HFF-Myc (cell line): ENCODE results near the gene ZNF32.

Source experiments
- DNase-seq: peaks from one replicate; pipeline ENCODE4 v3.0.0-alpha.2; 2011; ENCODE audit warnings: low read depth; ENCODE audit errors: extremely low read depth
- H3K4me3 ChIP-seq: replicated peaks from 2 replicates; pipeline ENCODE4 v1.5.1; 2011; ENCODE audit warnings: low read depth, mild to moderate bottlenecking, control low read depth, low read length
- TF ChIP-seq, protein P1 (sequence below): IDR thresholded peaks from 2 replicates; pipeline ENCODE4 v1.5.1; 2012; ENCODE audit warnings: mild to moderate bottlenecking, low read depth, low read length, control low read depth; ENCODE audit errors: missing control alignments

ZNF32 gene, protein sequence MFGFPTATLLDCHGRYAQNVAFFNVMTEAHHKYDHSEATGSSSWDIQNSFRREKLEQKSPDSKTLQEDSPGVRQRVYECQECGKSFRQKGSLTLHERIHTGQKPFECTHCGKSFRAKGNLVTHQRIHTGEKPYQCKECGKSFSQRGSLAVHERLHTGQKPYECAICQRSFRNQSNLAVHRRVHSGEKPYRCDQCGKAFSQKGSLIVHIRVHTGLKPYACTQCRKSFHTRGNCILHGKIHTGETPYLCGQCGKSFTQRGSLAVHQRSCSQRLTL

DNA sequence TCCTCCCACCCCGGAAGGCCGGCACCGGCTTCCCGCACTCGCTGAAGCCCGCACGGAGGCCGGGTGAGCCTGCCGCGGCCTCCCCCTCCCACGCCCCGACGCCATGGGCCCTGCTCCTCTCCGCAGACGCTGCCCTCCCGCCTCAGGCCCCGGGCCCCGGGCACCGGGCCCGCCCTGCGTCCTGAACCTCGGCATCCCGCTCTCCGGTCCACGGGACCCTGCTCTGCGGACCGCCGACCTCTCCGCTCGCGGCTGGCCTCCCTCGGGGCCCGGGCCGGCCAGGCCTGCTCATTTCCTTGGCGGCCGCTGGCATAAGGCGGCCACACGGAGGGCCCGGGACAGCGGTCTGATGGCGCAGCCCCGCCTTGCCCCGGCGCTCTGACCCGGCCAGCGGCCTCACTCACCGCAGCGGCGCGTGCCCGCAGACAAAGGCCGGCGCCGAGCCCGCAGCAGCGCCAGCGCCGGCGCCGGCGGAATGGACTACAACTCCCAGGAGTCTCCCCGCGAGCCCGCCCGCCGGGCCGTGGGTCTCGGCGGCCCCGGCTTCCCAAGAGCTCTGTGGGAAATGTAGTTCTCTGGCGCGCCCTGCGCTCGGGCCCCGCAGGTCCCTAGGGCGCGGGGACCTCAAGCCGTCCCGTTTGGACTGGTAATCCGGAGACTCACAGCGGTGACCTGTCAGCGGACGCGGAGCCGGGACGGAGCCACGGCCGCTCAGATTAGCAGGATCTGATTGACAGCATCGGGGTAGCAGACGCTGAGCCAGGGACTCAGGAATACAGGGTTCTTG is at the start of gene ZNF32:
TSS of gene ZNF32 (minus strand) at position 484 of the 787 bp plus-strand sequence. CDS start 2,748 bp downstream, outside the sequence.
- DNase-seq = peak; percentile 41
- TF ChIP-seq, protein P1, sequence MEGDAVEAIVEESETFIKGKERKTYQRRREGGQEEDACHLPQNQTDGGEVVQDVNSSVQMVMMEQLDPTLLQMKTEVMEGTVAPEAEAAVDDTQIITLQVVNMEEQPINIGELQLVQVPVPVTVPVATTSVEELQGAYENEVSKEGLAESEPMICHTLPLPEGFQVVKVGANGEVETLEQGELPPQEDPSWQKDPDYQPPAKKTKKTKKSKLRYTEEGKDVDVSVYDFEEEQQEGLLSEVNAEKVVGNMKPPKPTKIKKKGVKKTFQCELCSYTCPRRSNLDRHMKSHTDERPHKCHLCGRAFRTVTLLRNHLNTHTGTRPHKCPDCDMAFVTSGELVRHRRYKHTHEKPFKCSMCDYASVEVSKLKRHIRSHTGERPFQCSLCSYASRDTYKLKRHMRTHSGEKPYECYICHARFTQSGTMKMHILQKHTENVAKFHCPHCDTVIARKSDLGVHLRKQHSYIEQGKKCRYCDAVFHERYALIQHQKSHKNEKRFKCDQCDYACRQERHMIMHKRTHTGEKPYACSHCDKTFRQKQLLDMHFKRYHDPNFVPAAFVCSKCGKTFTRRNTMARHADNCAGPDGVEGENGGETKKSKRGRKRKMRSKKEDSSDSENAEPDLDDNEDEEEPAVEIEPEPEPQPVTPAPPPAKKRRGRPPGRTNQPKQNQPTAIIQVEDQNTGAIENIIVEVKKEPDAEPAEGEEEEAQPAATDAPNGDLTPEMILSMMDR = no peak
- peak within 1 kb of the TSS; percentile 57 for H3K4me3 ChIP-seq

DNA sequence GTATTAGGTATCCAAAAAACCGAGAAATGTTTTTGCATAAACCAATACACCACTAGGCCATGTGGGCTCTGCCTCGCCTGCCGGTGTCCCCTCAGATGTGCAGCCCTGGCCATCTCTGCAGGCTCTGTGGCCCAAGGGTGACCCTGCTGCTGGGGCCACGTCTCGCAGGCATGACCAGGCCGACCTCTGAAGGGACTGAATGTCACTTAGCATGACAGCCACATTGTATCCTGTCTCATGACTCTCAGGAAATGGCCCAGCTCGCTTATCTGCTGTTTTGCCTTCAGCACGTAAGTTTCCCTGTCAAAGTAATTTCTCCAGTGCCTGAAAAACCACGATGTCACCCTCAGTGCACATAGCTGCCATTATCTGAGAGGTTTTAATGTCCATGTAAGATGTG is 49.5 kb upstream of the ZNF32 start:
- TF ChIP-seq, protein P1 = no peak
- no peak for DNase-seq
- no peak overlapping the region for H3K4me3 ChIP-seq

DNA sequence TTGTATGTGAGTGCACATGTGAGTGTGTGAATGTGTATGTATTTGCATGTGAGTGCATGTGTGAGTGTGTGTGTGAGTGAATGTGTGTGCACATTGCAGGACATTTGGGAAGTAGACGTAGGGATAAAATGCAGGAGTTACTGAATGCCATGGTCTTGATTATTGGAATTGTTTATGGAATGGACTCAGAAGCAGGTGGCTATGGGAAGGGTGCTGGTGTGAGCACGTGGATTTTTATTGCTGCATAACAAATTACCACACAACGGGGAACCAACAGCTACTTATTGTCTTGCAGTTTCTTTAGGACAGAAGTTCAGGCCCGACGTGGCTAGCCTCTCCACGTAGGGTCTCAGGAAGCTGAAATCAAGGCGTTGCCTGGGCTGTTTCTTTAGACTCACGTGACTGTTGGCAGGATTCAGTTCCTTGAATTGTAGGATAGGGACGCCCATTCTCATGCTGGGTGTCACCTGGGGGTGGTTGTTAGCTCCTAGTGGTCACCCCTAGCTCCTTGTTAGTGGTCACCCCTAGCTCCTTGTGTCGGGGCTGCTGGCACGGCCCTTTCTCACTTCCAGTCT is 48.3 kb upstream of the ZNF32 start:
- no peak overlapping the region for H3K4me3 ChIP-seq
- TF ChIP-seq, protein P1 = no peak
- no peak for DNase-seq

DNA sequence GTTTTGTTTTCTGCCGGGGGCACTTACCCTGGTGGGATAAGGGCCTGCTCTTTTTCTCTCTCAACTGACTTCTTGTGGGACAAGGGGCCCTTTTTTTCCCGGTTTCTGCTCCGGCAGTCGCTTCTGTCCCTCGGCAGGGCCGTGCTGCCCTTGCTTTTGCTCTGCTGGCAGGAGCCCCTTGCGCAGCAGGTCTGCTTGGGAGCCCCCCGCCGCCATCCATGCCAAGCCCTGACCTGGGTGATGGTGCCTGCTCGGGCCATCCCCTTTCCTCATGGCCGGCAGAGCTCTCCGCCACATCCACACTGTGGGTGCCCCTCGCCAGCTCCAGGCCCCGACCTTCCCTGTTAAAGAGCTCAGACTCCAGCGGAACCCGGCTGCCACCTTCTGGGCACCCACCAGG is 47.0 kb upstream of the ZNF32 start:
- TF ChIP-seq, protein P1 = no peak
- no peak for DNase-seq
- H3K4me3 ChIP-seq = no peak overlapping the region

DNA sequence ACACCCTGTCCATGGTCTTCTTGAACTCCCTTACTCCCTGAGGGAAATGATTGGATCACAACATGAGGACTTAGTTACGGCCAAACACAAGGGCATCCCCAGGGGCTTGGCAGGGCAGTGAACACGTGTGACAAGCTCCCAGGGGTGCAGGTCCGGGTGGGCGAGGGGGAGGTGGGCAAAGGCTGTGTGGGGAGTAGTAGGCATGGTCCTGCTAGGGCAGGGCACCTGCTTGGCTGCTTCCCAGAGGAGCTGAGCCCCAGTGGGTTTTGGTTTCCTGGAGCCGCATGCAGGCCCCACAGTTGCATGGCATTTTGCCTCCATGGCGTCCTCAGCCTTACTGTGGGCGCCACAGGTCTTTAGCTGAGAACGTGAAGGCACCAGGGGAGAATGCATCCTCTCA is 46.6 kb upstream of the ZNF32 start:
- TF ChIP-seq, protein P1 = no peak
- no peak overlapping the region for H3K4me3 ChIP-seq
- no peak for DNase-seq

DNA sequence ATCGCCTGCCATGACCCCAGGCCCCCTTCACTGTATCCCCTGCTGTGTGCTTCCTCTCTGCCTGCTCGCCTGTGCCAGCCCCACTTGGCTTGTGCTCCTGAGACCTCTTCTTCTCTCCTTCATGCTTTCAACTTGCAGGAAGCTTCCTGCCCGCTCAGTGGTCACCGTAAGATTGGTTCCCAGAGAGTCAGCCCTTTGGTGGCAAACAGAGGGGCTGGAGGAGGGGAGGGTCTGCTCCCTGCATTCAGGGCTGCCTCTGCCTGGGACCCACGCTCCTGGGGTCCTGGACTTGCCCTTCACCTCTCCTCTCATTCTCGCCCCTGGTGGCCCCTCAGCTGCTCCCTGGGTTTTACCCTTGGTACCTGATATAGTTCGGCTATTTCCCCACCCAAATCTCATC is 45.8 kb upstream of the ZNF32 start:
- no peak overlapping the region for H3K4me3 ChIP-seq
- DNase-seq = no peak
- TF ChIP-seq, protein P1 = no peak
